HUES48 (cell line): ENCODE data around the gene UBTF.

ENCODE experiments used
- H3K27ac ChIP-seq: one replicate; pipeline ENCODE4 v1.7.0; 2013; ENCODE audit warnings: low read depth, low read length, inconsistent platforms
- H3K27me3 ChIP-seq: 2 replicates; pipeline ENCODE4 v1.6.1; 2013; ENCODE audit warnings: mild to moderate bottlenecking, low read length; ENCODE audit not compliant: control insufficient read depth, insufficient read depth
- H3K36me3 ChIP-seq: 2 replicates; pipeline ENCODE4 v1.6.1; 2013; ENCODE audit warnings: low read length; ENCODE audit not compliant: control insufficient read depth, insufficient read depth
- H3K4me1 ChIP-seq: 2 replicates; pipeline ENCODE4 v1.6.1; 2013; ENCODE audit warnings: mild to moderate bottlenecking, low read length; ENCODE audit not compliant: control insufficient read depth, insufficient read depth
- H3K4me3 ChIP-seq: 2 replicates; pipeline ENCODE4 v1.5.1; 2013; ENCODE audit warnings: mild to moderate bottlenecking, low read depth, low read length
- H3K9ac ChIP-seq: 2 replicates; pipeline ENCODE4 v1.6.1; 2013; ENCODE audit warnings: mild to moderate bottlenecking, low read depth, low read length, moderate library complexity
- H3K9me3 ChIP-seq: 2 replicates; pipeline ENCODE4 v1.6.1; 2013; ENCODE audit warnings: low read length; ENCODE audit not compliant: control insufficient read depth, insufficient read depth

UBTF gene

DNA sequence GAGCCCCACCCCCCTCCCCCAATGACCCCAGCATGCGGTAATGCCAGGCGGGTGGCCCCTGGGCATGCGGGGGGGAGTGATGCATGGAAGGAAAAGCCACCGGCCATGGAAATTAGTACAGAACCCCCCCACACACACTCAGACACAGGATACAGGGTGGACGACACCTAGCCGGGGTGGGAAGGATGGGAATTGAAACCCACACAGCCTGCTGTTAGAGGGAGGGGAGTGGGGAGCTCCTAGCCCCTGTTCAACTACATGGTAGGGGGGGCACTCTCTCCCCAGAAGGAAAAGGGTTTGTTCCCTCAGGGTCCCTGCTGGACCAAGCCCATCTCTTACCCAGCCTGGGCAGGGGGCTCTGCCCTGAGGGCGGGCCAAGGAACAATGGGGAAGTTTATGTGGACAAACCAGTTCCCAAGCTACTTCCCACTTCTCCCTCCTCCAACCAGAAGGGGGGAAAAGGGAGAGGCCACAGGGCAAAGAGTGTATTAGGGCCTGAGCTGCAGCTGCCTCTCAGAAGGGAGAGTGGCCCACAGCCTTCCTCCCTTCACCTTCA lies 27.5 kb downstream of the UBTF start:
- no peaks in the 10 kb centered on the region for H3K27me3 ChIP-seq
- H3K9ac ChIP-seq, result no peak overlapping the region
- peaks cover 24% of the 10 kb centered on the region for H3K4me1 ChIP-seq
- H3K36me3 ChIP-seq, result peaks cover 57% of the 10 kb centered on the region
- H3K9me3 ChIP-seq, result no peaks in the 10 kb centered on the region
- peak overlapping the region; percentile 69 for H3K27ac ChIP-seq
- no peak overlapping the region for H3K4me3 ChIP-seq

DNA sequence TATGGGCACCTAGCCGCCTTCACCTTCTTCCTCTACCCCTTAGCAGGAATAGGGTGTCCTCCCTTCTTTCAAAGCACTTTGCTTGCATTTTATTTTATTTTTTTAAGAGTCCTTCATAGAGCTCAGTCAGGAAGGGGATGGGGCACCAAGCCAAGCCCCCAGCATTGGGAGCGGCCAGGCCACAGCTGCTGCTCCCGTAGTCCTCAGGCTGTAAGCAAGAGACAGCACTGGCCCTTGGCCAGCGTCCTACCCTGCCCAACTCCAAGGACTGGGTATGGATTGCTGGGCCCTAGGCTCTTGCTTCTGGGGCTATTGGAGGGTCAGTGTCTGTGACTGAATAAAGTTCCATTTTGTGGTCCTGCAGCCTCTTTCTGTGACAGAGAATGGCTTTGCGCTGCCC lies 28.1 kb downstream of the UBTF start:
- Histone ChIP-seq H3K4me3 (no peak overlapping the region), H3K27ac (peak overlapping the region; percentile 69), H3K9me3 (no peaks in the 10 kb centered on the region), H3K36me3 (peaks cover 52% of the 10 kb centered on the region), H3K27me3 (no peaks in the 10 kb centered on the region), H3K9ac (no peak overlapping the region), H3K4me1 (peaks cover 24% of the 10 kb centered on the region)

DNA sequence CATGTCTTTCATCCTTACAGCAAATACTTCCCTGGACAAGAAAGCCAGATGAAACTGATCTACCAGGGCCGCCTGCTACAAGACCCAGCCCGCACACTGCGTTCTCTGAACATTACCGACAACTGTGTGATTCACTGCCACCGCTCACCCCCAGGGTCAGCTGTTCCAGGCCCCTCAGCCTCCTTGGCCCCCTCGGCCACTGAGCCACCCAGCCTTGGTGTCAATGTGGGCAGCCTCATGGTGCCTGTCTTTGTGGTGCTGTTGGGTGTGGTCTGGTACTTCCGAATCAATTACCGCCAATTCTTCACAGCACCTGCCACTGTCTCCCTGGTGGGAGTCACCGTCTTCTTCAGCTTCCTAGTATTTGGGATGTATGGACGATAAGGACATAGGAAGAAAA lies 29.0 kb downstream of the UBTF start:
- Histone ChIP-seq H3K9ac (no peak overlapping the region), H3K4me1 (peaks cover 24% of the 10 kb centered on the region), H3K27me3 (no peaks in the 10 kb centered on the region), H3K36me3 (peaks cover 45% of the 10 kb centered on the region), H3K9me3 (no peaks in the 10 kb centered on the region), H3K4me3 (no peak overlapping the region), H3K27ac (no peak overlapping the region)

DNA sequence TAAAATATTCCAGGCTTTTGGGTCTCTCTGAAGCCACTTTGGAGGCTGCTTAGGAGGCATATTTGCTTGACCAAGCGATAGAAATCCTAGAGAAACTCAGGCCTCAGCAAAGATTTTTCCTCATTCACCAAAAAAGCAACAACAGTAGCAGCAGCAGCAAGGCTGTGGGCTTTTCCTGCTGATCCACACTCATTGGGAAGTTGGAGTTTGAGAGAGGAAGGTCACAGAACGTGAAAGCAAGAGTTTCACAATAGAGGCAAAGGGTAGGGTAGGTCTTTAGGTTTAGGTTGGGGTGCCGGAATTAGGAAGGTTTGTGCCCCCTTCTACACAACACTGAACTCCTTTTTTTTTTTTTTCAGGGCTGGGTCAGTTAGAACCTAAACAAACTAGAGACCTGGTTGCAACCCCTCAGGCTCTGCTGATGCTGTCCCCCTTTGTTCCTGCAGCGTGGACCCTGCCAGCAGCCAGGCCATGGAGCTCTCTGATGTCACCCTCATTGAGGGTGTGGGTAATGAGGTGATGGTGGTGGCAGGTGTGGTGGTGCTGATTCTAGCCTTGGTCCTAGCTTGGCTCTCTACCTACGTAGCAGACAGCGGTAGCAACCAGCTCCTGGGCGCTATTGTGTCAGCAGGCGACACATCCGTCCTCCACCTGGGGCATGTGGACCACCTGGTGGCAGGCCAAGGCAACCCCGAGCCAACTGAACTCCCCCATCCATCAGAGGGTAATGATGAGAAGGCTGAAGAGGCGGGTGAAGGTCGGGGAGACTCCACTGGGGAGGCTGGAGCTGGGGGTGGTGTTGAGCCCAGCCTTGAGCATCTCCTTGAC lies 30.7 kb downstream of the UBTF start:
- no peak overlapping the region for H3K4me3 ChIP-seq
- no peak overlapping the region for H3K9ac ChIP-seq
- peaks cover 41% of the 10 kb centered on the region for H3K36me3 ChIP-seq

DNA sequence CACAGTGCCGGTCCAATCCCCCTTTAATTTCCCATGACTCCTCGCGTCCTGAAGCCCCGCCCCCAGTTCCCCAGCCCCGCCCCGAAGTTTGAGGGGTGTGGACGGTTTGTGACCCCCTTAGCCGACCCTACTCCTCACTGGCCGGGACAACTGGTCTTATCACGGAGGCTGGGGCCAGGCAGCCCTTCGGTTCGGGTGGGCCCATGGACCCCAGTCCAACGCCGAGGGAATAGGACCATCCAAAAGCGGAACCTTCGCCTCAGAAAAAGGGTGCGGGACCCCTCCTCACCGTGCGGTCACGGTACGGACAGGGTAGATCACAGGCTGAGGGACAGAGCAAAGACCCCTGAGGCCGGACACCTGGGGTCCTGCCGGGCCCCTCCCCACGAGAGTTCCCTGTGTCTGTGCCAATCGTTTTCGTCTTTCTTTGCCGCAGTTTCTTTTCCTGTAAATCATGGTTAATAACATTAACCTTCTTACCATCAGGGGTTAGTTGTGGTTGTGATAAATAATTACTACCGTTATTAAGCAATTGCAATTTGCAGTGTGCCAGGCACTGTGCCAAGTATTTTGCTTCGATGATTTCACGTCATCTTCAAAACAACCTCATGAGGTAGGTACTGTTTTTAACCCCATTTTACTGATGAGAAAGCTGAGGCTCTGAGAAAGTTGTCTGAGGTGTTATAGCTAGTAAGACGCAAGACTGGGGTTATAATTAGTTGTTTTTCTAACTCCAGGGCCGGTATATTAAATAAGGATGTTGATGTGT lies 32.2 kb downstream of the UBTF start:
- Histone ChIP-seq H3K4me3 (peak overlapping the region; percentile 99), H3K36me3 (peaks cover 40% of the 10 kb centered on the region), H3K9me3 (no peaks in the 10 kb centered on the region), H3K27me3 (no peaks in the 10 kb centered on the region), H3K4me1 (peaks cover 14% of the 10 kb centered on the region), H3K27ac (peak overlapping the region; percentile 91), H3K9ac (peak overlapping the region; percentile 86)

More for the DNA sequence above, 30.7 kb downstream of the UBTF start:
- no peak overlapping the region for H3K27ac ChIP-seq
- H3K27me3 ChIP-seq, result no peaks in the 10 kb centered on the region
- H3K9me3 ChIP-seq, result no peaks in the 10 kb centered on the region
- H3K4me1 ChIP-seq, result peaks cover 24% of the 10 kb centered on the region

DNA sequence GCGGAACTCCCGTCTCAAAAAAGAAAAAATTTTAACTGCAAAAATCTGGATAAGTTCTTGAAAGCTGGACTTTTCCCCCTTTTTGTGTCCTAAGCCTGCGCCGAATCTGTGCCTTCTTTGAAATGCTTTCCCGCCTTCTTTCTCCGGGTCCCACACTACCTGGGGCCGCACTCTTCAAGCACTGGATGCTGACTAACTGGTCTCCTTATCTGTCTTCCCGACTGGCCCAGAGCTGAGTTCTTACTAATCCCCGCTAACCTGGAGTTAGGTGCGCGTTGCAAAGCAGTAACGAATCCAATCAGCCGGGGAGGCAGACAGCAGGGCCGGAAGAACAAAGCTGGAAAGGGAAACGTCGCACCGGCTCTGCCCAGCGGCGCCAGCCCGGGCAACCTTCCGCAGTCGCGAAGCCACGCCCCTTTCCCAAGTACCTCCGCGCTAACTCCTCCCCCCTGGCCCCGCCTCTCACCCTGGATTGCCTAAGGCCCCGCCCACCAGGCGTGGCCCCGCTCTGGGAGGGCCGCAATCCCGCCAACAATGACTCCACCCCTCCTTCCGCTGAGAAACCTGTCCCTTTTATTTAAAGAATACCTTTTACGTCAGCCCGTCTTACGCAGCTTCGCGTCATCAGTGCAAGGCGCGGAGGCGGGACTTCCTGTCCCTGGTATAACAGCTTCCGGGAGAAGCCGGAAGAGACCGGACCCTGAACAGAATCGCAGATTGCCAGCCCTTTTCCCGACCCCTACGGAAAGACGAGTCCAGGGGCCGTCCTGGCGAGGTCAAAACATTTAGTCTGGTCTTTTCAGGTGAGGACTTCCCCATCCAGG lies 33.0 kb downstream of the UBTF start, which contains the start of gene TMUB2:
TMUB2 (plus strand) TSS at position 666 of the 824 bp plus-strand sequence. CDS start 737 bp downstream, outside the sequence.
- H3K9me3 ChIP-seq, result 0 out of 2 replicates have a peak, but pooled peaks cover 4% of the 10 kb centered on the region
- H3K27ac ChIP-seq, result peak within 1 kb of the TSS; percentile 97
- H3K4me3 ChIP-seq, result peak within 1 kb of the TSS; percentile 99
- H3K36me3 ChIP-seq, result peaks cover 48% of the 10 kb centered on the region
- H3K4me1 ChIP-seq, result peaks cover 6% of the 10 kb centered on the region; the same call in 1 of the 2 replicates
- H3K27me3 ChIP-seq, result no peaks in the 10 kb centered on the region
- H3K9ac ChIP-seq, result peak within 1 kb of the TSS; percentile 93

DNA sequence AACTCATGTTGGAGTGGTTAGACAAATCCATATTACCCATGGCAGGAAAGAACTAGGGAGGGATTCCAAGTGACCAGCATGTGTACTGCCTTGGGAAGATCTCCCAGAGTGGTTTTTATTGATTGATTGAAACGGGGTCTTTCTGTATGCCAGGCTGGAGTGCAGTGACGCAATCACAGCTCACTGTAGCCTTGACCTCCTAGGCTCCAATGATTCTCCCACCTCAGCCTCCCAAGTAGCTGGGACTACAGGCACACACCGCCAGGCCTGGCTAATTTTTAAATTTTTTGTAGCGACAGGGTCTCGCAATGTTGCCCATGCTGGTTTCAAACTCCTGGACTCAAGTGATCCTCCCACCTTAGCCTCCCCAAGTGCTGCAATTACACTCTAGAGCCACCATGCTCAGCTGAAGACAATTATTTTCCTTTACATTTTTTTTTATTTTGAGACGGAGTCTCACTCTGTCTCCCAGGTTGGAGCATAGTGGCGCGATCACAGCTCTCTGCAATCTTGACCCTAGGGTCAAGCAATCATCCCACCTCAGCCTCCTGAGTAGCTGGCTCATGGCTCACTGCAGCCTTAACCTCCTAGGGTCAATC lies 35.2 kb downstream of the UBTF start:
- H3K27me3 ChIP-seq, result no peaks in the 10 kb centered on the region
- peaks cover 40% of the 10 kb centered on the region for H3K36me3 ChIP-seq
- no peaks in the 10 kb centered on the region for H3K4me1 ChIP-seq
- H3K9ac ChIP-seq, result no peak overlapping the region
- 0 out of 2 replicates have a peak, but pooled peaks cover 4% of the 10 kb centered on the region for H3K9me3 ChIP-seq
- H3K27ac ChIP-seq, result no peak overlapping the region
- H3K4me3 ChIP-seq, result no peak overlapping the region

DNA sequence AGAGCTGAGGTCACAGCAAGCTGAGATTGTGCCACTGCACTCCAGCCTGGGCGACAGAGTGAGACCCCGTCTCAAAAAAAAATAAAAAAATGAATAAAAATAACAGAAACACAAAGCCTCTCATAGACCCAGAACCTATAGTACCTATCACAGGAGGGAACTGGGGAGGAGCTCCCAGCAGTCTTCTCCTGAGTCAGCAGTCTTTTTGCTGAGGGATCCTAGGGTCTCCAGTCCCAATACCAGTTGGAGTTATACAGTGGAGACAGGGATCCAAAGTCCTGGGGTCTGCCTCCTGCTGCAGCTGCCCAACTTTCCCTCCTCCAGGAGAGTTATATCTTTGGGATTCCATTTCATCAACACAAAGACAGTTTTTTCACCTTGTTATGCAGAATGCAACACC lies 36.5 kb downstream of the UBTF start:
- Histone ChIP-seq H3K36me3 (peaks cover 45% of the 10 kb centered on the region), H3K4me1 (no peaks in the 10 kb centered on the region), H3K27me3 (no peaks in the 10 kb centered on the region), H3K9ac (no peak overlapping the region), H3K27ac (no peak overlapping the region), H3K4me3 (no peak overlapping the region), H3K9me3 (0 out of 2 replicates have a peak, but pooled peaks cover 4% of the 10 kb centered on the region)

DNA sequence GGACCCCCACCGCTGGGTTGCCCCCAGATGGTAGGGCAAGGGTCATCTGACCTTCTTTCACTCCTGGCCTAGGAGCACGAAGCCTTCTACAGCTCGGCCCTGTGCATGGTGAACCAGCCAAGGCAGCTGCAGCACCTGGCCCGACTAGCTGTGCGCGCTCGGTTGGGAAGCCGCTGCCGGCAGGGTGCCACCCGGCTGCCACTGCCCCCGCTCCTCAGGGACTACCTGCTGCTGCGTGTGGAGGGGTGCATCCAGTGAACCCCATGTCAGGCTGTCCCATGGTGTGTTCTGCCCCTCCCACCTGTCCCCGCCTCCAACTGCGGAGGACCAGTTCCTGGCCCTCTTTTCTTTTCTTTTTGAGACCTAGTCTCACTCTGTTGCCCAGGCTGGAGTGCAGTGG lies 41.3 kb downstream of the UBTF start:
- Histone ChIP-seq H3K9ac (no peak overlapping the region), H3K27me3 (no peaks in the 10 kb centered on the region), H3K36me3 (peaks cover 42% of the 10 kb centered on the region), H3K27ac (no peak overlapping the region), H3K4me1 (no peaks in the 10 kb centered on the region), H3K9me3 (0 out of 2 replicates have a peak, but pooled peaks cover 4% of the 10 kb centered on the region), H3K4me3 (no peak overlapping the region)

DNA sequence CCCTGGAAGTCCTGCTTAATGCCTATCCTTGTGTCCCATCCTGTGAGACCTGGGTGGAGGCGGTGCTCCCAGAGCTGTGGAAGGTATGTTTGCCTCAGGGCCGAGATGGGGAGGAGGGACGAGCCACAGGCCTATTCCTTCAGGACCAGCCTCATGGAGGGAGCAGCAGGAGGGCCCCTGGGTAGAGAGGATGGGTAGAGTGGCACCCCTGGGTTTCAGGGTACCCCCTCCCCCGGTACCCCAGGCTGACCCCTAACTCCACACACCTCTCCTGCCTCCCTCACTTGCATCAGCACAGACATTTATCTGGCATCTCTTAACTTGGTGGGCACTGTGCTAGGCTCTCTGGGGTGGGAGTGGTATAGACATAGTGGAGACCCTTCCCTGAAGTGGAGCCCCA lies 41.8 kb downstream of the UBTF start:
- Histone ChIP-seq H3K27ac (no peak overlapping the region), H3K9me3 (0 out of 2 replicates have a peak, but pooled peaks cover 4% of the 10 kb centered on the region), H3K9ac (no peak overlapping the region), H3K4me3 (no peak overlapping the region), H3K36me3 (peaks cover 37% of the 10 kb centered on the region), H3K27me3 (no peaks in the 10 kb centered on the region), H3K4me1 (no peaks in the 10 kb centered on the region)
